HG03469 (cell line): Measurements from ENCODE around the gene CDH4.

Experiments used
- ATAC-seq: cut with Tn5 transposase; IDR thresholded peaks from one replicate; pipeline ENCODE4 v1.9.1; 2021; ENCODE audit warnings: mild to moderate bottlenecking, moderate library complexity, moderate number of reproducible peaks; ENCODE audit not compliant: unreplicated experiment

Gene CDH4

GRCh38 chr20:61543931-61544745 is 292.1 kb downstream of the CDH4 start:
- ATAC-seq, result no peak

DNA sequence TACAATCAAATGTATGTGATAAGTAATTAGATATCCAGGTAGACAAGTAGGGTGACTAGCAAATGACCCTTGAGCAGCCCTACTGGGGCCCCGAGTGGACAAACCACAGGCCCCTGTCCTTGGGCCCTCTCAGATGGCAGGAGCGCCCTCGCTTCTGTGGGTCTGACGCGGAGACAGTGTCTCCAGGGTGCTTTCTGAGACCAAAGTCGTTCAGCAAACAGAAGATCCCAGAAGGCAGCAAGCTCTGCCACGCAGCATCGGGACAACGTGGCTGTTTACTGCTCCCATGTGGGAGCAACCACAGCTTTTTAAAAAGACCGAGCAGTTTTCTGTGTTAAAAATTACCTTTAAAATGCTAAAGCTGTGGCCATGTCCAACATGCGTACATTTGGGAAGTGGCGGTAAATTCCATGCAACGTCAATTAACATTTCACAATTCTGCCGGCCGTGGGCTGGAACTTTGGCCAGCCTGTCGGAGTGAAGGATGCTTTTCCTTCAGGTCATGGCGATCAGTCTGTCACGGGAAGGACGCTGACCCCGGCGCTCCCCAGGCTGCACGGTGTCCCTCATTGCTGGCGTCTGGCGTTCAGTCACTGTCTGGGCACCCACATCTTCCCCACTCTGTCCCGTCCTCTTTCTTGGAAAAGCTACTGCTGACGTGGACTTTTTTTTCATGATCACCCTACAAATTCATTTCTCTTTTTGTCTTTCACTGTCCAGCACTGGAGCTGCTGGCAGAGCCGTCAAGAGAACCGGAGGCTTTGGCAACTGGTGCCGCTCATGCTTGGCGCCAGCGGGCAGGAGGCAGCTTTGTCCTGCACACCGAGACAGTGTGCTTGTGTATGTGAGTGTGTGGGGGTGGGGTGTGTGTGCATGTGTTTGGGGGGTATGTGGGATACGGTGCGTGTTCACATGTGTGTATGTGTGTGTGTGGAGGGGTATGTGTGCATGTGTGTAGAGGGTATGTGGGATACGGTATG is 293.1 kb downstream of the CDH4 start:
- ATAC-seq, result no peak

DNA sequence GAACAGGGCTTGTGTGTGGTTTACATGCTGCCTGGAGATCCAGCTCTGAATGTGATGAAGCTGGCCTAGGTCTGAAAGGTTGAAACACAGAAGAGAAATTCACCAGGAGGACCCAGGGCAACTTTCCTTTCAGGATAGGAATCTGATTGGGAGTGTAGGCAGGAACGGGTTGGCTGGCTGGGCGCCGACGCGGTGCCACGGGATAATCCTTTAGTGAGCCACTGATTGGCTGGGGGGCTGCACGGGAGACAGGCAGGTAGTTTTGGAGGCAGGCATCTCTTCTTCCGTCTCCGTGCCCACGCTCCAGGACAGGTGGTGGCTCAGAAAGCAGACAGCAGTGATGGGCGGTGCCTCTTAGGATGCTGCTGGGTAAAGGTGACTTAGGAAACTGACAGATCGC is 294.6 kb downstream of the CDH4 start:
- no peak for ATAC-seq

DNA sequence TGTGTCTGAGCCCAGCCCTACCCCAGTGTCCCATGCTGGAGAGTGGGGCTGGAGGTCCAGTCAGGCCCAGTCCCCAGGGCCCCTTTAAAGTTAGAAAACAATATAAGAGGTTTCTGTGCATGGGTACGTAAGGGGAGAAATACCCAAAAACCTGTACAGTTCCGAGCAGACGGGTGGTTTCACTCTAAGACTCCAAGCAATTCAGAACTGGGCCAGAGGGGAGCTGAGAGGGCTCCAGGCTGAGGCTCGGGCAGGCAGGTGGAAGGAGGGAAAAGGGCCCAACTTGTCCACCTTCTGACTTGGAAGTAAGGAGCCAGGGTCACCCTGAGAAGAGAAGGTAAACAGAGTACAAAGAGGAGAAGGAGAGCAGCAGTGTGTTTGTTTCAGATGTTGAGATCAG is 296.0 kb downstream of the CDH4 start:
- ATAC-seq, result no peak

- no peak for ATAC-seq
Observed at GRCh38 chr20:61549865-61550264, 297.8 kb downstream of the CDH4 start.

GRCh38 chr20:61551401-61551800 is 299.3 kb downstream of the CDH4 start:
- no peak for ATAC-seq

GRCh38 chr20:61554617-61555016 is 302.6 kb downstream of the CDH4 start:
- no peak for ATAC-seq

GRCh38 chr20:61555566-61555965 is 303.5 kb downstream of the CDH4 start:
- no peak for ATAC-seq

DNA sequence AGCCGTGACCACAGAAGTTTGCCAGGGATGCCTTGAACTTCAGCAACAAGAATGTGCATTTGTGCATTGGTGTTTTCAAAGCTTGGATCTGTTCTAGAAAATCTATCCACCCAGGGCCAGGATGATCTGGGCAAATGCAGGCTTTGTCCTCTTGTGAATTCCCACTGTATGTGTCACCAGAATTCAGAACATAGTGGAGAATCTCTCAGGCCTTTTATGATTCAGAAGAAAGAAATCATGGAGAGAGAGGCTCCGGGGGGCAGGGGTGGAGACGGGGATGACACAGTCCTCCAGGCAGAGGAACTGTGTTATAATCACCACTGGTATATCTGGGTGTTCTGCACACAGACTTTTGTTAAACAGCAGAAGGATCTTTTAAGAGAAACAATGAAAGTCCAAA is 304.1 kb downstream of the CDH4 start:
- ATAC-seq, result no peak

DNA sequence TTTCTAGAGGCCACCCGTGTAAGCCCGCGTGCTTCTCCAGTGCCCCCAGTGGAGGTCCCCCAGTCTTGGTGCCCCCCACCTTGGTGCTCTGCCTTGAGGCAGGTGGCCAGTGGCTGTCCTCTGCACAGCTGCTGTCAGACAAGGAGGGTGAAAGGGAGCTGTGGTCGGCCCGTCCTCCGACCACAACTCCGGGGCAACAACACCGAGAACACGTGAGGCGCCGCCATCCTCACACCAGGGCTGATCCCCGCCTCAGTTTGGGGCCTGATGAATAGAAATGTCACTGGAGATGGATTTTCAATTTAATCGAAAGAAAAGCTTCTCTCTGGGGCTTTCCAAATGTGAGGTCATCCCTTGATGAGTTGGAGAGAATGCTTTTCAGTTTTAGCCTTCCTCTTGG is 304.6 kb downstream of the CDH4 start:
- no peak for ATAC-seq

GRCh38 chr20:61557621-61558020 is 305.6 kb downstream of the CDH4 start:
- no peak for ATAC-seq

- ATAC-seq, result no peak
Observed at GRCh38 chr20:61558726-61559125, 306.7 kb downstream of the CDH4 start.

- no peak for ATAC-seq
Observed at GRCh38 chr20:61559706-61560315, 307.8 kb downstream of the CDH4 start.

DNA sequence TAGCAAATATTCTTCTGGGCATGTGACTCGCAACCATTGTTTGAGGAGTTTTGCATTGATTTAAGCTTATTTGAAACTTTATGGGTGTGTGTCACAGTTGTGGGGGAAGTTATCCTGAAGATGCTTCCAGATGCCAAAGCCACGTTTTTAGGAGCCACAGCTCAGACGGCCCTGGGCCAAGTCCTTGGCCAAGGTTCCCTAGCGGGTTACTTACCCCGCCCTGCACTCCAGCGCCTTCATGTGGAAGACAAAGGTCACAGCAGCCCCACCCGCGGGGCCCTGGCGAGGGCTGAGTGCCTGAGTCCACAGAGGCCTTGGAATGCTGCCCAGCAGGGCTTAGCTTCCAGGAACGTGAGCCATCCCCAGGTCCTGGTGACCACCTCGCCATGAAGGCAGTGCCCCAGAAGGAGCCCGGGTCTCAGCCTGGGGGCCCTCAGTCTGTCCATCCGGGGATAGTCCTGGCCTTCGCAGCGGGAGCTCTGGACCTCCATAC is 308.3 kb downstream of the CDH4 start:
- no peak for ATAC-seq

DNA sequence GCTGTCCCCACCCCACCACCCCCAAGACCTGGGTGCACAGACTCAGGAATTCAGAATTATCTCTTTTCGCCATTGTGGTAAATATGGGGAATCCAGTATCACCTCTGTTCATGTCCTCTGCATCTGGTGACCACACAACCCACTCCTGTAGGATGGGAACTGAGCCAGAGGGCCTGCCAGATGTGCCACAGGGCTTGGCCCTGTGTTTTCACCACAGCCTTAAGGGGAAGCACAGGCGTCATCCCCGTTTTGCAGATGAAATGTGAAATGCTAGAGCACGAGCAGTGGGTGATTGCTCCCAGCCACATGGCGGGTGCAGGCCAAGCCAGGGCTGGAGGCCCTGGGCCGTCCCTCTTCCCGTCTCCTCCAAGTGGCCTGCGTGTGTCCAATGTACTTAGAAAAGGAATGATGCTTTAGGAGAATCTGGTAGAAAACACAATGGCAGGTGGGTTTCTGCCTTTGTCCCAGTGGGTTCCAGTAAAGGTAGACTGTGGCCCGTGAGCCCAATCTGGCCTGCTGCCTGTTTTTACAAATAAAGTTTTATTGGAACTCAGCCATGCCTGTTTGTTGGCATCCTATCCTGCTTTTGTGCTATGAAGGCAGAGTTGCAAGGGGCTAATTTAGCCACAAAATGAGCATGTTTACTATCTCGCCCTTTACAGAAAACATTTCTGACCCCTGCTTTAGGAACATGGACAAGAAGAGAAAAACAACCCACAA is 309.2 kb downstream of the CDH4 start:
- no peak for ATAC-seq

DNA sequence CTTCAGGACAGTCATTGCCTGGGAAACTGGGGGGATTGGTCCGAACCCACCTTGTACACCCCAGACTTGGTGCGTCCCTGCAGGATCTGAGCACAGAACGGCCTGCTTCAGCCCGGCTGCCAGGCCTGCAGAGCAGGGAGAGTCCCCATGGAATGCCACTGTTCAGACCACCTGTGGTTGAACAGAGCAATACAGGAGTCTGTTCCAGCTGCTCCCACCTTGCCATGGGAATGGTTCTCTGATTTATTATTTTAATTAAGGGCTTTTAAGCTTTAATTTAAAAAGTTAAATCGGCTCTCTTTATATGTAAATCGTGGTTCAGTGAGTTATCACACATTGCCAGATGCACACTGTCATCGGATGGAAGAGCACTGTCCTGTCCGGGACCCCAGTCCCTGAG is 310.4 kb downstream of the CDH4 start:
- no peak for ATAC-seq

GRCh38 chr20:61562897-61563504 is 310.9 kb downstream of the CDH4 start:
- no peak for ATAC-seq

- ATAC-seq, result no peak
Observed at GRCh38 chr20:61564628-61565027, 312.6 kb downstream of the CDH4 start.

GRCh38 chr20:61565791-61566190 is 313.7 kb downstream of the CDH4 start:
- ATAC-seq, result no peak

DNA sequence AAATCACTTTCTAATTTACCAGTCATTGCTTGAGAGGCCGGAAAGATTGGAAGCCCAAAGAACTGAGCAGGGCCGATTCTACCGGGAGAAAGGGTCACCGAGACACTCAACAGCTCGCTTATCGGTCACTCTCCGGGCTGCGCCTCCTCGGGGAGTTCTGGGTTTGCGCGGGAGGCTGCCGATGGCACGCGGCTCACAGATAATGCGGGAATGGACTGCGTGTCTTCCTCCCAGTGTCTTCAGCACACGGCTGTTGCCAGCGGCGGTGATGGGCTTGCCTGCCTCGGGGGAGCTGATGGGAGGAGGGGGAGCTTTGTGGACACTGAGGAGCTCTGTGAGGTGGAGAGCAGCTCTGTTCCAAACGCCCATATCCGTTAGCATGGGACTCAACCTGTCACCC is 314.6 kb downstream of the CDH4 start:
- ATAC-seq, result no peak
